HepG2 (cell line): ENCODE measurements around the gene STARD8. TPM values are rescaled to one million over a fixed set of nuclear protein-coding genes. Genes with fewer than 3 reads are reported as not detected.
A peak's percentile ranks its signal among the peaks of the same experiment; 100 is the strongest.

Experiments used
- ATAC-seq: fragments of 200-7000 bp; cut with Tn5 transposase; 3 replicates; pipeline ENCODE4 v1.9.1; 2020; ENCODE audit warnings: mild to moderate bottlenecking, moderate library complexity
- BruUV-seq: library from RNA; stranded (reverse); fragments of 400-500 nt; replicated peaks from 2 replicates; lab custom pipeline; 2021; lab: Mats Ljungman, UMichigan
- CTCF ChIA-PET: fragments of 300-600 bp; formaldehyde crosslinking; extraction: SDS; loops from one replicate; lab custom pipeline; 2021; ENCODE audit warnings: low total read pairs, inconsistent platforms, low intra/inter-chr PET ratio; lab: Yijun Ruan, JAX
- POLR2A ChIA-PET: fragments of 350-600 bp; sonication (Branson Sonifier 250); formaldehyde crosslinking; loops from one replicate; lab custom pipeline; 2020; ENCODE audit warnings: antibody characterized with exemption, inconsistent platforms; lab: Yijun Ruan, JAX
- DNase-seq: peaks from one replicate; pipeline ENCODE4 v3.0.0-alpha.2; 2015; ENCODE audit warnings: low spot score
- FAIRE-seq: peaks from 3 replicates; lab custom pipeline; 2011; peaks lifted over from hg19 to GRCh38; lab: Jason Lieb, UNC
- H2AFZ ChIP-seq: one replicate; pipeline ENCODE4 v1.6.1; 2011; ENCODE audit warnings: low read length, inconsistent platforms
- H3K27ac ChIP-seq: fragments of 300-600 bp; 3 replicates; pipeline ENCODE4 v1.8.0; 2011; ENCODE audit warnings: mixed run types, mild to moderate bottlenecking, mixed read lengths, low read length, inconsistent platforms; ENCODE audit not compliant: insufficient read depth; ENCODE audit errors: extremely low read length
- H3K27me3 ChIP-seq, 2 experiments: fragments of 200-600 bp in 1 of 2; 2 replicates in 1 of 2; 3 replicates in 1 of 2; pipeline versions ENCODE4 v1.6.0 to v1.8.0; 2011; ENCODE audit warnings: low read length in 2 of 2, mild to moderate bottlenecking in 2 of 2, moderate library complexity in 2 of 2, inconsistent platforms in 1 of 2; ENCODE audit not compliant: insufficient read depth in 2 of 2, control insufficient read depth in 1 of 2
- H3K36me3 ChIP-seq, 2 experiments: fragments of 200-600 bp in 1 of 2; replicated peaks in 1 of 2; 2 replicates in 1 of 2; 3 replicates in 1 of 2; pipeline versions ENCODE4 v1.5.1 to v1.8.0; 2011; ENCODE audit warnings: low read length in 2 of 2, inconsistent platforms in 1 of 2; ENCODE audit not compliant: insufficient read depth in 2 of 2, control insufficient read depth in 1 of 2
- H3K4me1 ChIP-seq: 2 replicates; pipeline ENCODE4 v1.5.1; 2012; ENCODE audit warnings: low read length, inconsistent platforms; ENCODE audit not compliant: insufficient read depth
- H3K4me2 ChIP-seq: 2 replicates; pipeline ENCODE4 v1.6.0; 2011; ENCODE audit warnings: low read depth, low read length, inconsistent platforms
- H3K4me3 ChIP-seq, 3 experiments: fragments of 200-600 bp in 1 of 3; sonication (generic), shearing (Covaris generic) in 1 of 3; replicated peaks in 1 of 3; 2 replicates each; pipeline ENCODE4 v1.5.1; 2011 to 2016; ENCODE audit warnings: low read length in 3 of 3, inconsistent platforms in 2 of 3, low read depth in 2 of 3, mild to moderate bottlenecking in 2 of 3, control low read depth in 1 of 3, mixed read lengths in 1 of 3; ENCODE audit not compliant: insufficient read depth in 1 of 3
- H3K79me2 ChIP-seq: one replicate; pipeline ENCODE4 v1.6.1; 2011; ENCODE audit warnings: low read length, inconsistent platforms; ENCODE audit not compliant: insufficient read depth
- H3K9ac ChIP-seq: 2 replicates; pipeline ENCODE4 v1.6.0; 2011; ENCODE audit warnings: mild to moderate bottlenecking, low read depth, low read length, inconsistent platforms; ENCODE audit not compliant: insufficient read depth
- H3K9me3 ChIP-seq: 2 replicates; pipeline ENCODE4 v1.5.1; 2012; ENCODE audit warnings: mild to moderate bottlenecking, low read length
- H4K20me1 ChIP-seq: 2 replicates; pipeline ENCODE4 v1.6.0; 2011; ENCODE audit warnings: inconsistent platforms, mild to moderate bottlenecking, low read length, moderate library complexity; ENCODE audit not compliant: insufficient read depth
- BHLHE40 ChIP-seq: IDR thresholded peaks from 2 replicates; pipeline ENCODE4 v1.6.1; 2011; ENCODE audit warnings: low read length, improper control_type of control experiment
- CAMTA2 ChIP-seq: sonication (generic); formaldehyde crosslinking; IDR thresholded peaks from 2 replicates; pipeline ENCODE4 v1.4.0; 2020; ENCODE audit warnings: mild to moderate bottlenecking, missing genetic modification reagents, borderline replicate concordance
- E2F2 ChIP-seq: sonication (generic); formaldehyde crosslinking; IDR thresholded peaks from 2 replicates; pipeline ENCODE4 v1.4.0; 2020; ENCODE audit warnings: missing genetic modification reagents, borderline replicate concordance
- GZF1 ChIP-seq: sonication (generic); formaldehyde crosslinking; IDR thresholded peaks from 2 replicates; pipeline ENCODE4 v1.5.1; 2020; ENCODE audit warnings: mild to moderate bottlenecking, missing genetic modification reagents
- LCORL ChIP-seq, 2 experiments: fragments of 450-650 bp in 1 of 2; sonication (generic) in 1 of 2; formaldehyde crosslinking in 1 of 2; IDR thresholded peaks; 2 replicates each; pipeline versions ENCODE4 v1.5.0 to v1.6.1; 2017 to 2020; ENCODE audit warnings: antibody characterized with exemption in 1 of 2, missing genetic modification reagents in 1 of 2
- MAFG ChIP-seq: sonication (generic); formaldehyde crosslinking; IDR thresholded peaks from 2 replicates; pipeline ENCODE4 v1.5.1; 2020; ENCODE audit warnings: mild to moderate bottlenecking, missing genetic modification reagents
- MXI1 ChIP-seq: IDR thresholded peaks from 3 replicates; pipeline ENCODE4 v1.6.1; 2012; ENCODE audit warnings: low read depth, low read length, inconsistent platforms, borderline replicate concordance
- RBFOX2 ChIP-seq: fragments of 200-400 bp; formaldehyde crosslinking; IDR thresholded peaks from 2 replicates; pipeline ENCODE4 v1.6.1; 2017; ENCODE audit warnings: low read depth, mild to moderate bottlenecking, low read length
- SRSF9 ChIP-seq: fragments of 200-400 bp; formaldehyde crosslinking; IDR thresholded peaks from 2 replicates; pipeline ENCODE4 v1.6.1; 2018; ENCODE audit warnings: borderline replicate concordance, mild to moderate bottlenecking, low read depth, low read length; ENCODE audit not compliant: insufficient read depth, poor library complexity, severe bottlenecking
- SSRP1 ChIP-seq: IDR thresholded peaks from 2 replicates; pipeline ENCODE4 v1.6.1; 2016; ENCODE audit warnings: control low read depth
- ZFP82 ChIP-seq: sonication (generic); formaldehyde crosslinking; IDR thresholded peaks from 2 replicates; pipeline ENCODE4 v1.5.1; 2020; ENCODE audit warnings: mild to moderate bottlenecking, missing genetic modification reagents, borderline replicate concordance
- ZNF138 ChIP-seq: sonication (generic); formaldehyde crosslinking; IDR thresholded peaks from 2 replicates; pipeline ENCODE4 v1.5.0; 2020; ENCODE audit warnings: mild to moderate bottlenecking, low read depth, missing genetic modification reagents
- ZNF256 ChIP-seq: sonication (generic); formaldehyde crosslinking; conservative IDR thresholded peaks from 2 replicates; pipeline ENCODE4 v1.4.0; 2020; ENCODE audit warnings: missing genetic modification reagents
- ZNF337 ChIP-seq: sonication (generic); formaldehyde crosslinking; IDR thresholded peaks from 2 replicates; pipeline ENCODE4 v1.5.1; 2020; ENCODE audit warnings: missing genetic modification reagents, low read depth, mild to moderate bottlenecking, borderline replicate concordance
- ZNF749 ChIP-seq: sonication (generic); formaldehyde crosslinking; IDR thresholded peaks from 2 replicates; pipeline ENCODE4 v1.8.0; 2022; ENCODE audit warnings: mild to moderate bottlenecking, missing genetic modification reagents, moderate library complexity, borderline replicate concordance
- WGBS: methylation state at CpG from one replicate; pipeline ENCODE4 v1.1.6; 2017; ENCODE audit warnings: low lambda C conversion rate; 5-methylcytosine and 5-hydroxymethylcytosine counted together
- in situ Hi-C: cut with HindIII; loops from 2 replicates; pipeline ENCODE4 v1.10.0; 2017; ENCODE audit warnings: low pct_unique_long_range_greater_than_20kb; ENCODE audit not compliant: extremely low pct_ligation_motif_present
- intact Hi-C: fragments of 100-400 bp; cut with micrococcal nuclease; formaldehyde crosslinking; loops from one replicate; pipeline ENCODE4 v1.10.0; 2022; ENCODE audit not compliant: unreplicated experiment
- polyA plus RNA-seq, 8 experiments: library from polyadenylated mRNA; depleted of rRNA in 3 of 8; stranded (reverse) in 7 of 8; unstranded in 1 of 8; fragments of >200 nt; fragmentation: Illumina TruSeq in 4 of 8; extraction: Trizol in 4 of 8; gene quantifications; 2 replicates each; pipeline versions ENCODE4 v1.2.1 to v1.2.3, GENCODE V29; 2011 to 2016; ENCODE audit warnings: low read depth in 4 of 8, missing spikeins in 1 of 8, mixed read lengths in 1 of 8; ENCODE audit not compliant: insufficient read depth in 1 of 8
- total RNA-seq, 5 experiments: library from RNA; depleted of rRNA; stranded (reverse); fragments of >200 nt; fragmentation: Illumina TruSeq; extraction: Trizol; gene quantifications; 2 replicates each; pipeline ENCODE4 v1.2.3, GENCODE V29; 2016; ENCODE audit warnings: low read depth in 1 of 5

The STARD8 gene
- total and polyA plus RNA-seq, 2 of the 13 experiments (the other 11 are each of a cell fraction or from before 2014, with no cell fraction given): 0.02 to 0.09 TPM

GRCh38 chrX:68660746-68661145, 13.3 kb downstream of the STARD8 start (continued):
- no peak for TF ChIP-seq CAMTA2 (CRISPR knock-in tag)
- no peak for TF ChIP-seq ZNF749 (CRISPR knock-in tag)
- no peak for TF ChIP-seq MAFG (CRISPR knock-in tag)

GRCh38 chrX:68665502-68665901, 18.0 kb downstream of the STARD8 start:
- CTCF ChIA-PET: no interaction called here
- intact Hi-C loops: loop anchor here (5.0 kb wide), 1 partner anchor 153 kb away; no protein-coding TSS in a partner anchor

GRCh38 chrX:68666580-68666979, 19.1 kb downstream of the STARD8 start:
- Histone ChIP-seq H3K27me3 (no peaks in the 10 kb centered on the region), H3K79me2 (no peaks in the 10 kb centered on the region), H3K27ac (no peak overlapping the region), H3K9me3 (no peaks in the 10 kb centered on the region), H3K4me1 (no peaks in the 10 kb centered on the region), H3K4me2 (no peak overlapping the region), H4K20me1 (no peaks in the 10 kb centered on the region), H3K36me3 (no peaks in the 10 kb centered on the region), H2AFZ (no peak overlapping the region), H3K4me3 (no peak overlapping the region), H3K9ac (no peak overlapping the region)
- no peak for TF ChIP-seq ZNF256 (CRISPR knock-in tag)
- TF ChIP-seq E2F2 (CRISPR knock-in tag): no peak
- no peak for TF ChIP-seq ZNF337
- no peak for TF ChIP-seq RBFOX2
- TF ChIP-seq MXI1: no peak
- TF ChIP-seq ZNF138 (CRISPR knock-in tag): no peak
- no peak for TF ChIP-seq ZFP82
- no peak for TF ChIP-seq LCORL (IDR thresholded peaks at IDR 0.05)
- TF ChIP-seq LCORL (CRISPR knock-in tag; IDR thresholded peaks at IDR 0.05): no peak
- no TSS peak for BruUV-seq
- no peak for FAIRE-seq
- DNase-seq: no peak
- CTCF ChIA-PET: no interaction called here
- no peak for ATAC-seq
- intact Hi-C loops (loop anchor here (5.0 kb wide), 1 partner anchor 154 kb away; no protein-coding TSS in a partner anchor), in situ Hi-C loops (no loop called here)
- POLR2A ChIA-PET: no interaction called here
- 97% methylated on average over 3 of the region's 5 CpGs for WGBS

More at GRCh38 chrX:68665502-68665901, 18.0 kb downstream of the STARD8 start:
- no peak overlapping the region for H3K27ac ChIP-seq
- no TSS peak for BruUV-seq
- no peaks in the 10 kb centered on the region for H3K9me3 ChIP-seq
- no peaks in the 10 kb centered on the region for H4K20me1 ChIP-seq
- FAIRE-seq (no peak), DNase-seq (no peak), ATAC-seq (0 out of 3 replicates have a peak, but pooled peaks have one; percentile 32)
- no peaks in the 10 kb centered on the region for H3K27me3 ChIP-seq
- H3K36me3 ChIP-seq: no peaks in the 10 kb centered on the region
- TF ChIP-seq SSRP1 (CRISPR knock-in tag): no peak
- no peak for TF ChIP-seq GZF1 (CRISPR knock-in tag)
- peak; percentile 46 for TF ChIP-seq BHLHE40
- no peak for TF ChIP-seq SRSF9
- POLR2A ChIA-PET: no interaction called here
- in situ Hi-C loops: no loop called here
- H3K4me2 ChIP-seq: no peak overlapping the region
- H3K79me2 ChIP-seq: no peaks in the 10 kb centered on the region
- H2AFZ ChIP-seq: no peak overlapping the region
- H3K4me3 ChIP-seq: no peak overlapping the region
- H3K4me1 ChIP-seq: no peaks in the 10 kb centered on the region
- no peak overlapping the region for H3K9ac ChIP-seq
- 0% methylated on average over 2 of the region's 9 CpGs for WGBS
